Thyroid gland (tissue), 4 donors: Measurements from ENCODE around the gene TRAPPC6A. TPM values are rescaled to one million over a fixed set of nuclear protein-coding genes. Genes with fewer than 3 reads are reported as not detected.

ENCODE experiments used
- DNase-seq, 2 donors: peaks; one replicate each; pipeline ENCODE4 v3.0.0-alpha.2; 2019
- H3K27ac ChIP-seq, 3 donors: fragments of 200-600 bp; sonication (generic); 1 replicate in 2 of 3; 2 replicates in 1 of 3; pipeline ENCODE4 v1.5.1; 2016 to 2019; ENCODE audit warnings: mild to moderate bottlenecking in 1 of 3, moderate library complexity in 1 of 3
- H3K27me3 ChIP-seq: fragments of 200-600 bp; sonication (generic); one replicate; pipeline ENCODE4 v1.5.1; 2019
- H3K36me3 ChIP-seq, 2 donors: fragments of 200-600 bp; sonication (generic); one replicate each; pipeline ENCODE4 v1.5.1; 2016 to 2019
- H3K4me1 ChIP-seq, 2 donors: fragments of 200-600 bp; sonication (generic); one replicate each; pipeline ENCODE4 v1.5.1; 2017 to 2019
- H3K4me3 ChIP-seq, 3 donors: fragments of 200-600 bp; sonication (generic); replicated peaks in 1 of 3; 1 replicate in 2 of 3; 2 replicates in 1 of 3; pipeline ENCODE4 v1.5.1; 2016; ENCODE audit warnings: mild to moderate bottlenecking in 1 of 3
- H3K9me3 ChIP-seq: fragments of 200-600 bp; sonication (generic); one replicate; pipeline ENCODE4 v1.5.1; 2017
- POLR2A ChIP-seq, 2 donors: fragments of 450-650 bp; IDR thresholded peaks; one replicate each; pipeline ENCODE4 v1.6.1; 2017; ENCODE audit warnings: antibody characterized with exemption in 2 of 2, mild to moderate bottlenecking in 2 of 2, moderate library complexity in 1 of 2
- WGBS, 2 donors: methylation state at CpG; one replicate each; pipeline ENCODE4 v1.1.5; 2017; 5-methylcytosine and 5-hydroxymethylcytosine counted together
- intact Hi-C: fragments of 100-400 bp; cut with DNase I; formaldehyde crosslinking; loops from one replicate; pipeline ENCODE4 v1.15.1; 2023
- total RNA-seq, 4 donors: library from RNA; depleted of rRNA; stranded (reverse); fragments of >200 nt; gene quantifications; one replicate each; pipeline ENCODE4 v1.2.3, GENCODE V29; 2016
- TF ChIP-seq, protein P1 (sequence below), 6 experiments: fragments of 200-600 bp in 3 of 6; fragments of 450-650 bp in 3 of 6; sonication (generic) in 3 of 6; IDR thresholded peaks; one replicate each; pipeline ENCODE4 v1.5.1; 2016 to 2019; ENCODE audit warnings: antibody characterized with exemption in 6 of 6, mild to moderate bottlenecking in 2 of 6, inconsistent platforms in 1 of 6, moderate library complexity in 1 of 6

The TRAPPC6A gene
- total RNA-seq, 4 donors from 2014 or later = 25.0 to 53.3 (median 38.8) TPM

DNA sequence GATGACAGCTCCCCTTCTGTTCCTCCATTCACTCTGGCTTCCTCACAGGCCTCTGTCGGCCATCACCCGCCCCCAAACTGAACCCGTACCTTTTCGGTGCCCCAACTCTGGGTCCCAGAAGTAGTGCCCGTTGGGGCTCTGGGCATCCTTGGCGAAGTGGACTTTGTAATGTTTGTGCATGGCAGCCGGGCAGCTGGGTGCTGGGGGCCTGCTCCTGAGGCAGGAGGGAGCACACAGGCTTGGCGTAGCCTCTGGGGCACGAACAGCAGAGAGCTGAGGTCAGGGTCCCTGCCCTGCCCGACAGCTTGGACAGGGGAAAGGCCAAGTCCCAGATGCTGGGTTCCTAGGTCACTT is 18.1 kb downstream of the TRAPPC6A start:
- Histone ChIP-seq H3K36me3 (no peaks in the 10 kb centered on the region), H3K4me1 (peaks cover 0 to 15% of the 10 kb centered on the region in 2 donors), H3K4me3 (no peak overlapping the region), H3K9me3 (no peaks in the 10 kb centered on the region), H3K27me3 (no peaks in the 10 kb centered on the region), H3K27ac (no peak overlapping the region)
- TF ChIP-seq POLR2A (IDR thresholded peaks at IDR 0.05) = no peak
- TF ChIP-seq, protein P1, sequence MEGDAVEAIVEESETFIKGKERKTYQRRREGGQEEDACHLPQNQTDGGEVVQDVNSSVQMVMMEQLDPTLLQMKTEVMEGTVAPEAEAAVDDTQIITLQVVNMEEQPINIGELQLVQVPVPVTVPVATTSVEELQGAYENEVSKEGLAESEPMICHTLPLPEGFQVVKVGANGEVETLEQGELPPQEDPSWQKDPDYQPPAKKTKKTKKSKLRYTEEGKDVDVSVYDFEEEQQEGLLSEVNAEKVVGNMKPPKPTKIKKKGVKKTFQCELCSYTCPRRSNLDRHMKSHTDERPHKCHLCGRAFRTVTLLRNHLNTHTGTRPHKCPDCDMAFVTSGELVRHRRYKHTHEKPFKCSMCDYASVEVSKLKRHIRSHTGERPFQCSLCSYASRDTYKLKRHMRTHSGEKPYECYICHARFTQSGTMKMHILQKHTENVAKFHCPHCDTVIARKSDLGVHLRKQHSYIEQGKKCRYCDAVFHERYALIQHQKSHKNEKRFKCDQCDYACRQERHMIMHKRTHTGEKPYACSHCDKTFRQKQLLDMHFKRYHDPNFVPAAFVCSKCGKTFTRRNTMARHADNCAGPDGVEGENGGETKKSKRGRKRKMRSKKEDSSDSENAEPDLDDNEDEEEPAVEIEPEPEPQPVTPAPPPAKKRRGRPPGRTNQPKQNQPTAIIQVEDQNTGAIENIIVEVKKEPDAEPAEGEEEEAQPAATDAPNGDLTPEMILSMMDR (IDR thresholded peaks at IDR 0.05) = no peak
- 87 to 90% methylated on average over 10 of the region's 10 CpGs for WGBS, 2 donors
- no peak for DNase-seq
- intact Hi-C loops = no loop called here

DNA sequence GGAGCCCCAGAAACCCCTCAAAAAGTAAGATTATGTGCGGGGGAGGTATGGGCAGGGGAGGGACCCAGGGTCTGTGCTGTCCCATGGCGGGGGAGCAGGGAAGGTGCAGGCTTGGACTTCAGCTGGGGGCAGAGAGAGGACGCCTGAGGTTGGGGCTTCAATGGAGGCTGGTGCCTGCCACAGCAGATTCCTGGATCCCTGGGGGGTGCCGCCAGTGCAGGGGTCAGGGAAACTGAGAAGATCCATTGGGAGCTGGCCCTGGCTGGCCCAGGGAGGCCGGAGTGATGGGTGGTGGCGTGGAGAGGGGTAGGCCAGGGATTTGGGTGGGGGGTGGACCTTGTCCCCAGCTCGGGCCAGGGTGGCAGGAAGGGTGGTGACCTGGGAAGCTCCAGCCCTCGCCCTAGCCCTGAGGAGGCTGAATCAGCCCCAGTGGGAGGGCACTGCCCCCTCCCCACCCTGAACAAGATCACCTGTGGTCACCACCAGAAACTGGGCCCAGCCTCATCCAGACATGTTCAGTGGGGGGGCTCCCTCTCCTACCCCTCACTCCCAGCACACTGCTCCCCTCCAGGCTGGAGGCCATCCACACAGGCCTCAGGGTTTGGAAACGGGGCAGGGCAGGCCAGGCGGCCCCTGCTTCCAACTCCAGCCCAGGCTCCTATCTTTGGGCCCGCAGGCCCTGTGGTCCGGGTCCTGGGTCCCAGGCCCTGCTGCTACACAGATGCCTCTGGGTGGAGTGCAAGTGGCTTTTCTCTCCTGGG is 18.6 kb downstream of the TRAPPC6A start:
- H3K36me3 ChIP-seq = no peaks in the 10 kb centered on the region
- no peak overlapping the region for H3K27ac ChIP-seq
- H3K4me1 ChIP-seq = peaks cover 0 to 10% of the 10 kb centered on the region in 2 donors
- H3K9me3 ChIP-seq = no peaks in the 10 kb centered on the region
- TF ChIP-seq POLR2A (IDR thresholded peaks at IDR 0.05) = no peak
- TF ChIP-seq, protein P1 (IDR thresholded peaks at IDR 0.05) = no peak
- H3K4me3 ChIP-seq = no peak overlapping the region
- no peaks in the 10 kb centered on the region for H3K27me3 ChIP-seq
- no peak for DNase-seq
- 84 to 95% methylated on average over 10 to 12 of the region's 12 CpGs for WGBS, 2 donors
- intact Hi-C loops = no loop called here

DNA sequence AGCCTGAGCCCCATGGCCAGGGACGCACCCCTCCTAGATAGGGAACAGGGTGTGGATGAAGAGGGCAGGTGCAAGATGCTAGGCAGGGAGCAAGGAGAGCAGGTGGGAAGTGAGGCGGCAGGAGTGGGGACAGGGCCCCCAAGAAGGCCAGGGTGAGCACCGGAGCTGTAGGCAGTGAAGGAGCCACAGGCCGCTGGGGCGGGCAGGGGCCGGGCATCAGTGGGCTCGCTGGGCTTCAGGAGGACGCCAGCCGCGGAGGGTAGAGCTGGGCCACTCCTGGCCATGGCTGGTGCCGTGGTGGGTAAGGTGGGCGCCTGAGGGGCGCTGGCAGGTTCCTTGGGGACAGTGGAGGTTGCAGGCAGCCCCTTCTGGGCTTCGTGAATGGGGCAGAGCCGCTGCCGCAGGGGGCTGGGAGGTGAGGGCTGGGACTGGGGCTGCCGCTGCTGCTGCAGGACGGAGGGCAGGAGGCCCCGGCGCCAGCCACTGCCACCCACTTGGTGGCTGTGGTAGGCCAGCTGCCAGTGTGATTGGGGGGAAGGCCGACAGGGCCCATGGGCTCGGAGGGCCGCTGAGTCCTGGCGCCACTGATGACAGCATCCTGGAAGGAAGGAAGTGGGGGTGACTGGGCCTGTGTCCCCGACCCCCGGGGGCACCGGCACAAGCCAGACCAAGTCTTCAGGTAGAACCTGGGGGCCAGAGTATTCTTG is 19.4 kb downstream of the TRAPPC6A start:
- H3K27me3 ChIP-seq = no peaks in the 10 kb centered on the region

DNA sequence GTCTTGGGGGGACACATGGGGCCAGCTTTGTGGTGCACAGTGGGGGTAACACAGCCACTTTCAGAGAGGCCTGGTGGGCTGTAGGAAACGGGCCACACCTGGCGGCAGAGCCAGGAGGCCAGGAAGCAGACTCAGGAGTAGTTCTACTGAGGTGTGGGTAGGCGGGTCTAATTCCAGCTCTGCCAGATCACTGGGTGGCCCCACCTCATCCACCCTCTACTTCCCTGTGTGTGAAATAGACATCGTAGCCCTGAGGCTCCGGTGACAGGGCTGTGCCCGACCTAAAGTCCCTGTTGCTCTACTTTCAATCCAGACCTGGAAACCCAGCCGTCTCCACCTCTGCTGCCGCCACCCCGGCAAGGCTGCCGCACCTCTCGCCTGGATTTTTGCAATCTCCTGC is 21.3 kb downstream of the TRAPPC6A start:
- Histone ChIP-seq H3K27ac (no peak overlapping the region), H3K9me3 (no peaks in the 10 kb centered on the region), H3K27me3 (no peaks in the 10 kb centered on the region), H3K4me3 (no peak overlapping the region), H3K36me3 (no peaks in the 10 kb centered on the region), H3K4me1 (peaks cover 20 to 30% of the 10 kb centered on the region in 2 donors)
- TF ChIP-seq POLR2A (IDR thresholded peaks at IDR 0.05) = no peak
- TF ChIP-seq, protein P1 (IDR thresholded peaks at IDR 0.05) = no peak
- 80 to 81% methylated on average over 11 of the region's 11 CpGs for WGBS, 2 donors
- DNase-seq = no peak
- intact Hi-C loops = no loop called here

More for the DNA sequence above, 19.4 kb downstream of the TRAPPC6A start:
- 88 to 91% methylated on average over 21 to 27 of the region's 27 CpGs for WGBS, 2 donors
- Histone ChIP-seq H3K36me3 (no peaks in the 10 kb centered on the region), H3K9me3 (no peaks in the 10 kb centered on the region), H3K4me3 (no peak overlapping the region), H3K27ac (no peak overlapping the region), H3K4me1 (peaks cover under 1 to 11% of the 10 kb centered on the region in 2 donors)
- TF ChIP-seq, protein P1 (IDR thresholded peaks at IDR 0.05) = no peak
- DNase-seq = no peak
- intact Hi-C loops = no loop called here
